ENCODE results near the gene MAP4K1. TPM values are rescaled to one million over a fixed set of nuclear protein-coding genes. Genes with fewer than 3 reads are reported as not detected.
"Not testable (repeated sequence)": the region's sequence is repeated elsewhere in the genome, so short reads cannot be mapped to it uniquely, and the experiment has no call there.

Gene MAP4K1
- total RNA-seq, 2 experiments from 2014 or later: 282 to 313 TPM

GRCh38 chr19:38556521-38557174 lies 61.1 kb downstream of the MAP4K1 start:
- H3K4me3 Mint-ChIP-seq: no peak overlapping the region
- CTCF ChIA-PET: interaction anchor here (0.6 to 2.5 kb wide), 6 partner anchors 23 to 395 kb away, joined by 3 to 8 read pairs (median 5); partner anchors contain the start of genes EIF3K and FAM98C
- no peak for DNase-seq
- no peaks in the 10 kb centered on the region for H3K9me3 Mint-ChIP-seq
- peak overlapping the region; percentile 76 for H3K27ac Mint-ChIP-seq
- POLR2A ChIA-PET: interaction anchor here (0.5 kb wide), 1 partner anchor 62 kb away, joined by 3 read pairs; no protein-coding TSS in a partner anchor
- peaks cover 41% of the 10 kb centered on the region for H3K4me1 Mint-ChIP-seq
- peaks cover 6% of the 10 kb centered on the region for H3K27me3 Mint-ChIP-seq
- H3K36me3 Mint-ChIP-seq (ENCODE audit: low read depth): no peaks in the 10 kb centered on the region

- Mint-ChIP-seq H3K36me3 (ENCODE audit: low read depth) (no peaks in the 10 kb centered on the region), H3K4me1 (peaks cover 42% of the 10 kb centered on the region), H3K27me3 (peaks cover 10% of the 10 kb centered on the region), H3K9me3 (no peaks in the 10 kb centered on the region), H3K4me3 (no peak overlapping the region), H3K27ac (no peak overlapping the region)
- POLR2A ChIA-PET: interaction anchor here (0.5 kb wide), 1 partner anchor 79 kb away, joined by 4 read pairs; no protein-coding TSS in a partner anchor
- DNase-seq: no peak
- CTCF ChIA-PET: interaction anchor here (0.6 to 1.0 kb wide), 2 partner anchors 32 to 63 kb away, joined by 3 read pairs; partner anchors contain the start of gene EIF3K
Measured at GRCh38 chr19:38555200-38555599, 62.6 kb downstream of the MAP4K1 start.

- H3K27ac Mint-ChIP-seq: no peak overlapping the region
- POLR2A ChIA-PET: no interaction called here
Measured at GRCh38 chr19:38554676-38555141, 63.0 kb downstream of the MAP4K1 start.

GRCh38 chr19:38553239-38553638 lies 64.5 kb downstream of the MAP4K1 start:
- Mint-ChIP-seq H3K27me3 (peaks cover 11% of the 10 kb centered on the region), H3K4me1 (peaks cover 29% of the 10 kb centered on the region)
- POLR2A ChIA-PET; DNase-seq; H3K9me3 Mint-ChIP-seq; H3K36me3 Mint-ChIP-seq (ENCODE audit: low read depth); H3K4me3 Mint-ChIP-seq; H3K27ac Mint-ChIP-seq: not testable (repeated sequence)
- CTCF ChIA-PET: interaction anchor here (0.7 to 1.2 kb wide), 2 partner anchors 18 to 81 kb away, joined by 3 read pairs; no protein-coding TSS in a partner anchor

More at GRCh38 chr19:38554676-38555141, 63.0 kb downstream of the MAP4K1 start:
- Mint-ChIP-seq H3K4me1 (peaks cover 37% of the 10 kb centered on the region), H3K4me3 (no peak overlapping the region), H3K36me3 (ENCODE audit: low read depth) (no peaks in the 10 kb centered on the region), H3K9me3 (no peaks in the 10 kb centered on the region), H3K27me3 (peaks cover 11% of the 10 kb centered on the region)
- DNase-seq: no peak
- CTCF ChIA-PET: interaction anchor here (0.6 kb wide), 1 partner anchor 31 kb away, joined by 3 read pairs; no protein-coding TSS in a partner anchor

- H3K36me3 Mint-ChIP-seq (ENCODE audit: low read depth): no peaks in the 10 kb centered on the region
- H3K27me3 Mint-ChIP-seq: peaks cover 11% of the 10 kb centered on the region
- ChIA-PET CTCF (interaction anchor here (0.6 kb wide), 1 partner anchor 96 kb away, joined by 4 read pairs; no protein-coding TSS in a partner anchor), POLR2A (interaction anchor here (0.5 to 0.6 kb wide), 2 partner anchors 42 to 306 kb away, joined by 3 to 4 read pairs; no protein-coding TSS in a partner anchor)
- DNase-seq: no peak
- no peak overlapping the region for H3K4me3 Mint-ChIP-seq
- peak overlapping the region; percentile 34 for H3K27ac Mint-ChIP-seq
- H3K4me1 Mint-ChIP-seq: peaks cover 21% of the 10 kb centered on the region
- H3K9me3 Mint-ChIP-seq: no peaks in the 10 kb centered on the region
Measured at GRCh38 chr19:38551450-38551813, 66.3 kb downstream of the MAP4K1 start.

GRCh38 chr19:38550376-38550775 lies 67.4 kb downstream of the MAP4K1 start:
- DNase-seq: no peak
- Mint-ChIP-seq H3K27me3 (peaks cover 8% of the 10 kb centered on the region), H3K4me1 (peaks cover 21% of the 10 kb centered on the region), H3K9me3 (no peaks in the 10 kb centered on the region), H3K27ac (no peak overlapping the region), H3K36me3 (ENCODE audit: low read depth) (no peaks in the 10 kb centered on the region), H3K4me3 (no peak overlapping the region)
- CTCF ChIA-PET: no interaction called here
- POLR2A ChIA-PET: no interaction called here

- peaks cover 21% of the 10 kb centered on the region for H3K4me1 Mint-ChIP-seq
- DNase-seq: no peak
- no peaks in the 10 kb centered on the region for H3K36me3 Mint-ChIP-seq (ENCODE audit: low read depth)
- no peak overlapping the region for H3K4me3 Mint-ChIP-seq
- POLR2A ChIA-PET: no interaction called here
- H3K9me3 Mint-ChIP-seq: no peaks in the 10 kb centered on the region
- CTCF ChIA-PET: no interaction called here
- peaks cover 7% of the 10 kb centered on the region for H3K27me3 Mint-ChIP-seq
- H3K27ac Mint-ChIP-seq: no peak overlapping the region
Measured at GRCh38 chr19:38549942-38550341, 67.8 kb downstream of the MAP4K1 start.

GRCh38 chr19:38549061-38549460 lies 68.7 kb downstream of the MAP4K1 start:
- no peaks in the 10 kb centered on the region for H3K9me3 Mint-ChIP-seq
- peaks cover 25% of the 10 kb centered on the region for H3K4me1 Mint-ChIP-seq
- CTCF ChIA-PET: interaction anchor here (0.6 kb wide), 1 partner anchor 145 kb away, joined by 3 read pairs; no protein-coding TSS in a partner anchor
- H3K4me3 Mint-ChIP-seq: no peak overlapping the region
- no peak overlapping the region for H3K27ac Mint-ChIP-seq
- H3K27me3 Mint-ChIP-seq: peaks cover 7% of the 10 kb centered on the region
- POLR2A ChIA-PET: no interaction called here
- no peaks in the 10 kb centered on the region for H3K36me3 Mint-ChIP-seq (ENCODE audit: low read depth)
- no peak for DNase-seq

GRCh38 chr19:38547421-38547820 lies 70.3 kb downstream of the MAP4K1 start:
- ChIA-PET CTCF (interaction anchor here (1.8 kb wide), 1 partner anchor 87 kb away, joined by 4 read pairs; no protein-coding TSS in a partner anchor), POLR2A (no interaction called here)
- no peak for DNase-seq
- Mint-ChIP-seq H3K27ac (no peak overlapping the region), H3K36me3 (ENCODE audit: low read depth) (no peaks in the 10 kb centered on the region), H3K9me3 (no peaks in the 10 kb centered on the region), H3K4me1 (peaks cover 30% of the 10 kb centered on the region), H3K27me3 (peaks cover 7% of the 10 kb centered on the region), H3K4me3 (no peak overlapping the region)

GRCh38 chr19:38545596-38545995 lies 72.2 kb downstream of the MAP4K1 start:
- POLR2A ChIA-PET: no interaction called here
- no peak for DNase-seq
- CTCF ChIA-PET: interaction anchor here (1.5 to 2.1 kb wide), 2 partner anchors 74 to 118 kb away, joined by 3 to 6 read pairs; partner anchors contain the start of gene EIF3K
- Mint-ChIP-seq H3K9me3 (peaks cover 5% of the 10 kb centered on the region), H3K27me3 (peaks cover 2% of the 10 kb centered on the region), H3K36me3 (ENCODE audit: low read depth) (peaks cover 5% of the 10 kb centered on the region), H3K27ac (peak overlapping the region; percentile 25), H3K4me3 (no peak overlapping the region), H3K4me1 (peaks cover 30% of the 10 kb centered on the region)

GRCh38 chr19:38544569-38545315 lies 73.0 kb downstream of the MAP4K1 start:
- Mint-ChIP-seq H3K36me3 (ENCODE audit: low read depth) (peaks cover 6% of the 10 kb centered on the region), H3K4me3 (no peak overlapping the region), H3K27ac (peak overlapping the region; percentile 89), H3K9me3 (peaks cover 8% of the 10 kb centered on the region), H3K27me3 (no peaks in the 10 kb centered on the region), H3K4me1 (peaks cover 34% of the 10 kb centered on the region)
- no peak for DNase-seq
- ChIA-PET CTCF (interaction anchor here (0.8 to 2.1 kb wide), 8 partner anchors 12 to 119 kb away, joined by 3 to 6 read pairs (median 5); partner anchors contain the start of gene EIF3K), POLR2A (no interaction called here)

GRCh38 chr19:38543807-38544568 lies 73.8 kb downstream of the MAP4K1 start:
- Mint-ChIP-seq H3K4me3 (peak overlapping the region; percentile 49), H3K4me1 (peaks cover 41% of the 10 kb centered on the region), H3K36me3 (ENCODE audit: low read depth) (peaks cover 6% of the 10 kb centered on the region), H3K9me3 (peaks cover 8% of the 10 kb centered on the region), H3K27me3 (no peaks in the 10 kb centered on the region), H3K27ac (peak overlapping the region; percentile 89)
- ChIA-PET POLR2A (no interaction called here), CTCF (interaction anchor here (0.8 to 2.1 kb wide), 8 partner anchors 11 to 119 kb away, joined by 3 to 6 read pairs (median 5); partner anchors contain the start of gene EIF3K)
- DNase-seq: peak; percentile 59
